Naive B cell (primary cell): ENCODE results near the gene ALG8. TPM values are rescaled to one million over a fixed set of nuclear protein-coding genes. Genes with fewer than 3 reads are reported as not detected.

Experiments
- polyA plus RNA-seq, 6 donors: library from polyadenylated mRNA; unstranded; fragments of 300-500 nt; fragmentation: Illumina TruSeq; gene quantifications; one replicate each; pipeline ENCODE4 v1.2.3, GENCODE V29; 2021; ENCODE audit warnings: low read depth in 6 of 6

The ALG8 gene
- polyA plus RNA-seq, 6 donors from 2014 or later, result 46.7 to 90.6 (median 59.9) TPM

Other genes starting within 250 kb of the ALG8 start
- gene INTS4, start 145.0 kb downstream of the ALG8 start, polyA plus RNA-seq, result 10 to 100 TPM; 33.3 to 71.6 (median 38.1) TPM
- under 1 TPM in 1 of 6 donors, not detected in 5; 0.38 TPM for gene KCTD14, start 116.3 kb downstream of the ALG8 start, polyA plus RNA-seq
- gene THRSP, start 75.8 kb downstream of the ALG8 start, polyA plus RNA-seq, result not detected
- 100 to 1,000 TPM; 138 to 164 (median 149) TPM for gene NDUFC2, start 59.8 kb downstream of the ALG8 start, polyA plus RNA-seq
- gene KCTD21, start 49.0 kb upstream of the ALG8 start, polyA plus RNA-seq, result 1 to 10 TPM in 5 of 6 donors, not detected in 1; 1.2 to 3.4 (median 1.8) TPM
- under 1 TPM in 5 of 6 donors, not detected in 1; 0.11 to 0.76 (median 0.52) TPM for gene USP35, start 49.3 kb upstream of the ALG8 start, polyA plus RNA-seq